ENCODE measurements around the gene NPAS1.

NPAS1 gene

GRCh38 chr19:47082493-47082892, 62.9 kb downstream of the NPAS1 start:
- no peak for DNase-seq

GRCh38 chr19:47084879-47085439, 65.3 kb downstream of the NPAS1 start:
- no peak for DNase-seq

- no peak for DNase-seq
These were observed 66.6 kb downstream of the NPAS1 start for GRCh38 chr19:47086280-47086679.

GRCh38 chr19:47089767-47090350, 70.2 kb downstream of the NPAS1 start:
- no peak for DNase-seq

GRCh38 chr19:47093254-47093653, 73.6 kb downstream of the NPAS1 start:
- no peak for DNase-seq

- DNase-seq: peak; percentile 41
These were observed 74.2 kb downstream of the NPAS1 start for GRCh38 chr19:47093841-47094240.

GRCh38 chr19:47094557-47095475, 75.2 kb downstream of the NPAS1 start:
- peak; percentile 33 for DNase-seq
